Fibroblast of skin of right biceps (primary cell): Measurements from ENCODE around the gene NAT10.
"Not testable (repeated sequence)": the region's sequence is repeated elsewhere in the genome, so short reads cannot be mapped to it uniquely, and the experiment has no call there.

Experiments
- DNase-seq: peaks from one replicate; pipeline ENCODE4 v3.0.0-alpha.2; 2013

Gene NAT10

DNA sequence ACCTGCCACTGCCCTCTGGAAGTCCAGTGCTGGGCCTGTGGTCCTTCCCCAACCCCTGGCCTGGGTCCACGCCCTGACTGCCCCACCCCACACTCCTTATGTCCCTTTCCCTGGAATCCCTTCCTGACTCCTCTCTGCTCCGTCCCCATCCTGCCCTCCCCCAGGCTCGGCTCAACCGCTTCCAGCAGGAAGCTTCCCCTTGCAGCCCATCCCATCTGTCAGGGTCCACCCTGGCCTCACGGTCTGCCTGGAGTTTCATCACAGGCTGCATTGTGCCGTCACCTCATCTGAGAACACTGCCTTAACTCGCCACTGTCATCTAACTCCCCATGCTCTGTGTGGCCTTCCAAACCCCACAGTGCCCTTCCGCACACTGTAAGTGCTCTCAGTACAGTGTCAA, 64.3 kb downstream of the NAT10 start:
- no peak for DNase-seq

DNA sequence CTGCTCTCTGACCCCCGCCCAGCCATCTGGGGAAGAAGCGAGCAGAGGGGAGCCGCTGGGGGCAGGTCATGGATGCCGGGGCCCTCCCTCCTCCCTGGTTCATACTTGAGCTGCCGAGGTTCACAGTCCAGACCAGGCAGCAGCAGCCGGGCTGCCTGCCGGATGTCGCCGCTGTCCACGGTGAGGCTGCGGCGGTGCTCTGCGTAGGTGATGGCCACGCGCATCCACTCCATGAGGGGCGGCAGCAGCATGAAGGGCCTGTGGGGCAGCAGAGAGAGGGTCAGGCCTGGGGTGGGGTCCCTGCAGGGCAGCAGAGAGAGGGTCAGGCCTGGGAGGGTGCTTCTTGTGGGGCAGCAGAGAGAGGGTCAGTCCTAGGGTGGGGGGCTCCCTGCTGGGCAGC, 67.6 kb downstream of the NAT10 start:
- DNase-seq, result no peak

DNA sequence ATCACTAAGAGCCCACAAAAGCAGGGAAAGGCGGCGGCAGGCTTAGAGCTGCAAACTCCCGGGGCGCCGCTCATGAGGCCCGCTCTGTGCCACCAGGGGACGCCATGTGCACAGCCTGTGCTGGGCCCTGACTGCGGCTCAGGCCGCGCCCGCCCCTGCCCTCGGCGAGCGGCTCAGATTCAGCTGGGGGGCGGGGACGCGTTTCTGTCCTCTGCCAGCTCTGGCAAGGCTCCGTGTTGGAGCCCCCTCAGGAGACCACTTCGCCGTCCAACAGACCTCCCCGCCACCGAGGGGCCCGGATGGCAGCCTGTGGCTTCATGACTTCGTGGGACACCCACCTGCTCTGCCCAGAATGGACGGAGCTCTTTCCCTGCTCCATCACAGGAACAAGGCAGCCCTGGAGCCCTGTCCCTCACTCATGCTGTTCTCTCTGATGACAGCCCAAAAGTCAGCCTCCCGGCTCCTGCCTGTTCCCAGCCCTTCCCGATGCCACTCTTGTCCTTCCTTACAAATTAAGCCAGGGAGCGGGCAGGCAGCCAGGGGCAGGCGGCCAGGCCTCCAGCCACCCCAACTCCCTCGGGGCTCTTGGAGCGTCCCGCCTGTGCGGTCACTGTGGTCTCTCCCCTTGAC, 69.1 kb downstream of the NAT10 start:
- DNase-seq, result peak; percentile 60

DNA sequence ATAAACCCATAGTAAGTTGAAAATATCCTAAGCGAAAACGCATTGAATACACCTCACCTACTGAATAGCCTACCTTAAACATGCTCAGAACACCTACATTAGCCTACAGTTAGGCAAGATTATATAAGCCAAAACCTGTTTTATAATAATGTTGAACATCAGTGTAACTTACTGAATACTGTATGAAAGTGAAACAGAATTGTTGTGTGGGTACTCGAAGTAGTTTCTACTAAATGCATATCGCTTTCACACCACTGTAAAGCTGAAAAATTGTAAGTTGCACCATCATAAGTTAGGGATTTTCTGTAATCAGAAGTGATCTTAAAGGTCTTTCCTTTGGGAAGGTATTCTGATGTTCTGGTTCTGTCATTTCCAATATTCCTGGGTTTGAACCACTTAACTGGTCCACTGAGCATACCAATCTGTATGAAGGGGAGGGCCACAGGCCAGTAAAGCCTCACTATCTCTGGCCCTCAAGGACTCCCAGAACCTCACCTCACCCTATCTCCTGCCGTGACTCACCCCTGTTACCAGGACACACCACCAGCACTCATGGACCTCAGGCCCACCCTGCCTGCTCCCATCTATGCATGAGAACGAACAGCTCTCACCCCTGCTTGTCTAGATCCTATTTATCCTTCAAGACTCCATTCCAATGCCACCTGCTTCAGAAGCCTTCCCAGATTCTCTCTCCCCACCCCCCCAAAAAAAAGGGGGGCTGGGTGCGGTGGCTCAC, 70.0 kb downstream of the NAT10 start:
- DNase-seq, result no peak

DNA sequence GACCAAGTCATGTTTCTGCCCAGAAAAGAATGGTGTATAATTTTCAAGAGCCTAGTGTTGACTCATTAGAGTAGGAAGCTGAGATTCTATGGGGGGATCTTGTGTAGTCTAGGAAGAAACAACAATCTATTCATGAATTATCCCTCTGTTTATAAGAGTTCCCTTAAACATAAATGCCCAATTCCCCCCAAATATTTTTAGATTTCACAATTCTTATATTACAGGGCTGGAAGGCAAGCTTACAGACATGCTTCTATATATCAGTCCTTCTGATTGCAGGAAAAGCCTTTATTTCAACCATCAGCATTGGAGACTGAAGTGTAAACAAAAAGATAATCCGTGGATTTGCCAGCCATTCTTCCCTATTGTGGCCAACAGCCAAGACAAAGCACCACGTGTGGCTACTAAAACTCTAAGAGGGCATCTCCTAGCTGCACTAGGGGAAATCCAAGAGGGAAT, 71.4 kb downstream of the NAT10 start:
- DNase-seq, result no peak

DNA sequence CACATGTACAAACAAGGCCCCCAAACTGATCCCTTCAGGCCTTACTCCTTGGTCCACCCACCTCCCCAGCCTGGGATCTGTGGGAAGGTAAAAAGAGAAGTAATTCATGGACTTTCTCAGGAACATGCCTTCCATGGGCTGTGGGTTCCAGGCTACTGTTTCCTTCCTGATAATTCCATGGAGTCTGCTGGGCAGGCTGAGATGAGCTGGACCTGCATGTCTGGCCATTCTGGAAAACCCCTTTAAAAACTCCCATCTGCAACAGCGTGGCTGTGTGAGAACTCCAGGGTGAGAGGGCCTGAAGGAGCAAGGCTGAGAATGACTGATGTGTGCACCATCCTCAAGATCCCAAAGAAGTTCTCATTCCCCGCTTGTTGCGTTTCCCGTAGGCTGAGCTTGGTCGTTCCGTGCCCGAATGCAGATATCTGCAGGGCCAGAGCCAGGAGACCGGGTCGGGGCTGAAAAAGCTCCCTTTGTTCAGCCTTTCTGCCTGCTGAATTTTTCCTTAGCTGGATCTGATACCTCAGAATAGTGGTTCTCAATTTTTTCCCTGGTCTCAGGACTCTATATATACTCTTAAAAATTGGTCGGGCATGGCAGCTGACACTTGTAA, 72.9 kb downstream of the NAT10 start:
- DNase-seq, result no peak

DNA sequence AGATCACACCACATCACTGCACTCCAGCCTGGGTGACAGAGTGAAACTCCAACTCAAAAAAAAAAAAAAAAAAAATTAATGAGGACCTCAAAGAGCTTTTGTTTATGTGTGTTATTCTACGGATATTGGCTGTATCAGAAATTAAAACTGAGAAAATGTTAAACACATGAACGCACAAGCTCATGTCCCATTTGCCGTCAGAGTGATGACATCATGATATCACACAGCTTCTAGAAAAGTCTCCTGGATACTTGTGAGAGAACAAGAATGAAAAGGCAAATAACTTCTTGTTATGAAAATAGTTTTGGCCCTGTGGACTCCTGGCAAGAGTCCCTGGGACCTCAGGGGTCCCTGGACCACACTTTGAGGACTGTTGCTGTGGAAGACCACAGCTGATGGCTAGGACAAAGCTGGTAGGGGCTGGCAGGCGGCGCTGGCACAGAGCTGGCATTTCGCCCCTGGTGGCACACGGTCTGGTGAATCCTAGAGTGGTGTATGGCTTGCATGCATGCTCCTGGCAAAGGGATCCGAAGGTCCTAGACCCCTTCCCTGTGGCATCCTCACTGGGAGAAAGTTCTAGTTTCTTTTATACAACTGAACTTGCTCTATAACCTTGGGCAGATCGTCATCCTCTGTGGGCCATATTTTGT, 73.7 kb downstream of the NAT10 start:
- no peak for DNase-seq

DNA sequence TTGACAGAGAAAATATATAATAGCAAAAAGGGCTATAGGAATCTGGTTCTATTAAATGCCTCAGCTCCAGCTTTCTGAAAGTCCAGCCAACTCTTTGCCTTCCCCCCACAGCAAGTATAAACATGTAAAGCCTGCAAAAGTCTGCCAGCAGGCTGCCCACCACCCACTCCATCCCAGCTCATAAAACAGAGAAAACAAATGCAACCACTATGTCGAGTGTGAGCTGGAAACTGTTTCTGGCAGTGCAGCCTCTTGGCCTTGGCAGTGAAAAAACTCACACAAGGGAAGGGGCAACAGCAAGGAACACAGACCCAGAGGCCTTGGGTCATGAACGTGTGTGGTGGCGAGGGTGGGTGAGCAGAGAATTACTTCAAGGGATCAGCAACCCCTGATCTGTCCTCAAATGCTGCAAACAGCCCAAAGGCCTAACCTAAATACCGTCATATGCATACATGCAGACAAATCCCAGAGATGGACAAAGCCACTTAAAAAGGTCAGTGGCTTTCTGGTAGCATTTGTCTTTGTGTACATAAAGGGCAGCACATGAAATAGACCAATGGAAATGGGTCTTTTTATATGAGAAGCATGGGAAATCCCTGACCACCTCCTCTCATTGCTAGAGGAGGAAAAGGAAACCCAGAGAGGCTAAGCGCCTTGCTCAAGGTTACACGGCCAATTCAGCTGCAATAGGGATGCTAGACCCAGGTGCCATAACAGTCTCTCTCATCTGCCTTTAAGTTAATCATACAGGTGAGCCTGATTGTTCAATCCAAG, 74.8 kb downstream of the NAT10 start:
- no peak for DNase-seq

DNA sequence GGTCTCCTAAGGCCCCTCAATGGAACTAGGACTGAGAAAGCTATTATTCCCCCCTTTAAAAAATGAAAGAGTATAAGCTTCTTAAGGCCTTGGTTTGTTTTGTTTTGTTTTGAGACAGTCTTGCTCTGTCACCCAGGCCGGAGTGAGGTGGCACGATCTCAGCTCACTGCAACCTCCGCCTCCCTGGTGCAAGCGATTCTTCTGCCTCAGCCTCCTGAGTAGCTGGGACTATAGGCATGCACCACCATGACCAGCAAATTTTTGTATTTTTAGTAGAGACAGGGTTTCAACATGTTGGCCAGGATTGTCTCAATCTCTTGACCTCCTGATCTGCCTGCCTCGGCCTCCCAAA, 75.4 kb downstream of the NAT10 start:
- not testable (repeated sequence) for DNase-seq

DNA sequence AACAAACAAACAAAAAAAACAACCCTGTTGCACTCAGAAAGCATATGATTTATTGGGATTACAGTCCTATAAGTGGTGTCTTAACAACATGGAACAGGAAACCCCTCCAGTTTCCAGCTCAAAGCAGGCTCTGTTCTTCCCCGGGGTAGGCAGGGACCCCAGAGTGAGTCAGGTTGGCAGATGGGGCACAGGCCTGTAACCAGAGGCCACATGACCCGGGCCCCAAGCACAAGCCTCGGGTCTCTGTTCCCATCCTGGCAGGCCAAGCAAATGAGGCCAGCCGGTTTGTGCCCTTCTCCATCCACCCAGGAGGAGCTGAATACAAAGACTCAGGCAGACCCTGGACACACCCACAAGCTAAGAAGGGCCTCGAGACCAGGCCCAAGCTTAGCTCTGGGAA, 75.8 kb downstream of the NAT10 start:
- DNase-seq, result no peak

DNA sequence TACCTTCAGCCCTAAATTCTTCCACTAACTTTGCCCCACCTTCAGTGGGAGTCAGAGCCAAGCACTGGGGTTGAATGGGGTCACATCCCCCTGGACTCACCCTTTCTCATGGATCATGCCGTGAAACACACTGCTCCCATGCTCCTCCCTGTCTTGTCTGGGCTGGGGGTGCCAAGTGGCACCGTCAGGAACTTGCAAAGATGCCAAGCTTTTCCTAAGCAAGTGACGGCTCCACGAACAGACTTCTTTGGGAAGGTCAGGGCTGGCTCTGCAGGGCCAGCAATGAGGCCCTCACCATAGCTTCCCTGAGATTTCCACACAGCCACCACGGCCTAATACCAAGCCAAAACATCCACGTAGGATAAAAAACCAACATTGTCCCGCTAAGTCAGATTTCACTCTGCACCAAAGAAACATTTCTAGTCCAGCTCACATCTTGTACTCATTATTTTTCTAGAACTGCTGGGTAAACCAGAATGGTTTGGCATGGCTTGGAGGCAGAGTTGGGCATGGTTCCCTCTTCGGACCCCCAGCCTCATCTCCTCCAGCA, 76.5 kb downstream of the NAT10 start:
- DNase-seq, result no peak

DNA sequence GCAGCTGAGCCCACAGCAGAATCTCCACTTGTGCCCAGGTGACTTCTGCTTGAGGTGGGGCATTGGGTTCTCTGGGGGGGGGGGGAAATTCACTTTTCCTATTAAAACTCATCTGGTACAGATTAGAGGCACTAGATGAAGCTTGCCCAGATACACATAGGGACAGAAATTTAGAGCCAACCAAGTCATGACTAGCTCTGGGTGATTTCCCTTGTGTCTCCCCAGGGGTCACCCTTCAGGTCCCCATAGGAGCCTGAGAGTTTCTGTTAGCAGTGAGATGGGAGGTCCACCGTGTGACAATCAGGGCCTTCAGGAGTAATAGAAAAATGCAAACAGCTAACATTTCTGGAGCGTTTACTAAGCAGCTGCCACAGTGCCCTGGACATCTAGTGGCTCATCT, 77.0 kb downstream of the NAT10 start:
- DNase-seq, result no peak

DNA sequence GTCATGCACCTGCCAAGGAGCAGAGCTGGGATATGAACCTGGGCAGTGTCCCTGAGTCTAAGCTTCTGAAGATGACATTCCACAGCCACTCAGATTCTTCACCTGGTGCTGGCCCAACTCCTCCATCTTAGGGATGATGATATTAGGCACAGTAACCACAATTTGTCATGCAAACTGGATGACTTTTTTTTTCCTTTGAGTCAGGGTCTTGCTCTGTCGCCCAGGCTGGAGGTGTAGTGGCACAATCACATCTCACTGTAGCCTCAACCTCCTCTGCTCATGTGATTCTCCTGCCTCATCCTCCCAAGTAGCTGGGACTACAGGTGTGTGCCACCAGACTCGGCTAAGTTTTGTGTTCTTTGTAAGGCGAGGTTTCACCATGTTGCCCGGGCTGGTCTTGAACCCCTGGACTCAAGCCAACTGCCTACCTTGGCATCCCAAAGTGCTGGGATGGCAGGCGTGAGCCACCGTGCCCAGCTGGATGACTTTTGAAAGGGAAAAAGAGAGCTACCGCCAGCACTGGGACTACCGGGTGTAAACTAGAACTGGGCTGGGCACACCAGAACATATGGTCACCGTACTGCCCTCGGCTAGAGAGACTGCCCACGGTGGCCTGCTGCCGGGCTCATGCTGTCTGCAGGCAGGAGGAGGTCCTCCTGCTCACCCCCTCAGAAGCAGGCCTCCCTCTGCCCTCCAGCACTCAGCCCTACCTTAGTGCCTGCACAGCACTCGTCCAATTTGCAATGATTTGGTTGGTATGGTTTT, 77.7 kb downstream of the NAT10 start:
- no peak for DNase-seq

DNA sequence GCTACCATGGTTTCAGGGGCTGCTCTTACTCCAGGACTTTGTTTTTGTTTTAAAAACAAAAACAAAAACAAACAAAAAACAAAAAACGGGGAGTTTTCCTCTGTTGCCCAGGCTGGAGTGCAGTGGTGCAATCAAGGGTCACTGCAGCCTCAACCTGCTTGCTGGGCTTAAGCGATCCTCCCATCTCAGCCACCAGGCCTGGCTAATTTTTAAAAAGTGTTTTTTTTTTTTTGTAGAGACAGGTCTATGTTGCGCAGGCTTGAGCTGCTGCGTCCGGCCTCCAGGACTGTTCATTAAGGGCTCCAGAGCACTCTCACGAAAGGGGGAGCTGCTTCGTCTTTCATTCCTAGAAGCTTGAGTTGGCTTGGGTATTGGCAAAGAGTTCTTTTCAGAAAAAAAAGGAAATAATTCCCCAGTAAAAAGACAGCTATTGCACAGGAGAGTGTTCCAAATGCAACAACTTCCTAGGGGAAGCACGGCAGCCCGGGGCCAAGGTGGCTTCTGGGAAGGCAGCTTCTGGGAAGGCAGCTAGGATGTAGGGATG, 78.5 kb downstream of the NAT10 start:
- DNase-seq, result no peak

DNA sequence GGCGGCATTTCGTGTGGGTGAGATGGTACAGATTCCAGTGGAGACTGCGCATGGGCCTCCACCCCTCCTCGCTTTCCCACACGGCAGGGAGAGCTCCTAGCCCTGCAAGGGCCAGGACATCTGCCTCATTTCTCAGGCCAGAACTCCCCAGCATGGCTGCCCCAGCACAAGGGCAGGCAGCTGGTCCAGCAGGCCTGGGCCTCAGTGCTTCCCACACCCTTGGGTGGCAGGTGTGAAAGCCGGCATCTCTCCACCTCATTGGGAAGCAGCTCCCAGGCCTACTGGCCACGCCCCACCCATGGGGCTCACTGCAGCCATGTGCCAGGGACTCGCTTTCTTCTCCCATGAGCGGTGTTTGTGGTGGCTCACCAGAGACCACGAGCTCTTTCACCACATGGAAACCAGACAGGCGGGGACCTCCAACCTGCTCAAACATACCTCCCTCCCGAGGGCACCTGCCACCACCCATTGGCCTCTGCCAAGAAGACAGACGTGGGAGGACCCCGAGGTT, 79.1 kb downstream of the NAT10 start:
- DNase-seq, result no peak

DNA sequence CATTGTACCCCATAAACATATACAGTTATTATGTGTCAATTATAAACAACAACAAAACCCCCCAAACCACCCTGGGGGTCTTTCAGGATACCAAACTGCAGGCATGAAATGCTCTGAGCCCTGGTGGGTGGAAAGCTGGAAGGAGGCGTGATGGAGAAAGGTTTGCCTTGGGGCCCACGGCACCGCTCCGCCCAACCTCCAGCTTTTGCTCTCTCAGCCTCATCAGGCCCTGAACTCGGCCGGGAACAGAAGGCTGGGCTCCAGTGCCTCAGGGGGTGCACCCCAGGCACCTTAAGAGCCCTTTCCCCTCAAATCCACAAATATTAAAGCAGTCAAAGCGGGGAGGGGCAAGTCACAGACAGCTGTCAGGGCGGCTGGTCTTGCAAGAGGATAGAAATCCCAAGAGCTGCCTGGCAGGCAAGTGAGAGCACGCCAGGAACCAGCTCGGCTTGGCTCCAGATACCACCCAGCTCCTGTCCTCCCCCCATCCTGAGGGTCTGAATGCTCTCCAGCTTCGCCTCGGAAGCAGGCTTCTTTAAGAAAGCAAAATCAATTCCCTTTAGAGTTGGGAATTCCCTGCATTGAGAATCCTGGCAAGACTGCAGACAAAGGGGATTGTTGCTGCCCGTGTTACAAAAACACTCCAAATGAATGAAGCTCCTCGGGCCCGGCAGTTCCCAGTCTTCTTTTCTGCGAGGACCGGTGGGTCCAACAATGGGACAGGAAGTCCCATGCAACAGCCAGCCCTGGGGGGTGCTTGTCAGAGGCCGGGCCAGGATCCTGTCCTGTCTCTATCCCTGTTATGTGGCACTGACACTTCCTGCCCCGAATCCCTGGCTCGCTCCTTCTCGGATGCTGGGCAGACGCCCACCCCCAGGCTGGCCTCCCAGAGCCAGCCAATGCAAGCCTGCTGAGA, 80.8 kb downstream of the NAT10 start:
- DNase-seq, result no peak

DNA sequence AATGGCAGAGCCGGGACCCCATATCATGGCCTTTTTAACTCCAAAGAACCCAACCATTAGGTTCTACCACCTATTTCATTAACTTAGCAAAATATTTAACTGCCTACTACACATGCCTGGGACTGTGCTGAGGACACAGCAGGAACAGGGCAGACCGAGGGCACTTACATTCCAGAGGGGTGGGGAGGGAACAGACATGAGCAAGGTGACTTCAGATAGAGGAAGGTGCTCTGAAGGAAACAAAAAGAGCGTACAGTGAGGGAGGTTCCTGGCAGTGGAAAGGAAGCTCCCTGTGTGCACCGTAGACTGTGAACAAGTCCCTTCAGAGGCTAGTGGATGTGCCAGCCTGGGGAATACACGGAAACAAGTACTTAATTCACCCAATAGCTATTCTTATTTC, 82.8 kb downstream of the NAT10 start:
- no peak for DNase-seq

DNA sequence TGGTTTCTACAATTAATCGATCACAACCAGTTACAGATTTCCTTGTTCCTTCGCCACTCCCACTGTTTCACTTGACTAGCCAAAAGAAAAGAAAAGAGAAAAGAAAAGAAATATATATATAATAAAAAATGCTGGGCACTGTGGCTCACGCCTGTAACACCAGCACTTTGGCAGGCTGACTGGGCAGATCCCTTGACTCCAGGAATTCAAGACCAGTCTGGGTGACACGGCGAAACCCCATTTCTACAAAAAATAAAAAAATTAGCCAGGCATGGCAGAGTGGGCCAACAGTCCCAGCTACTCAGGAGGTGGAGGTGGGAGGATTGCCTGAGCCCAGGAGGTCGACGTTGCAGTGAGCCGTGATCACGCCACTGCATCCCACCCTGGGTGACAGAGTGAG, 83.8 kb downstream of the NAT10 start:
- no peak for DNase-seq

DNA sequence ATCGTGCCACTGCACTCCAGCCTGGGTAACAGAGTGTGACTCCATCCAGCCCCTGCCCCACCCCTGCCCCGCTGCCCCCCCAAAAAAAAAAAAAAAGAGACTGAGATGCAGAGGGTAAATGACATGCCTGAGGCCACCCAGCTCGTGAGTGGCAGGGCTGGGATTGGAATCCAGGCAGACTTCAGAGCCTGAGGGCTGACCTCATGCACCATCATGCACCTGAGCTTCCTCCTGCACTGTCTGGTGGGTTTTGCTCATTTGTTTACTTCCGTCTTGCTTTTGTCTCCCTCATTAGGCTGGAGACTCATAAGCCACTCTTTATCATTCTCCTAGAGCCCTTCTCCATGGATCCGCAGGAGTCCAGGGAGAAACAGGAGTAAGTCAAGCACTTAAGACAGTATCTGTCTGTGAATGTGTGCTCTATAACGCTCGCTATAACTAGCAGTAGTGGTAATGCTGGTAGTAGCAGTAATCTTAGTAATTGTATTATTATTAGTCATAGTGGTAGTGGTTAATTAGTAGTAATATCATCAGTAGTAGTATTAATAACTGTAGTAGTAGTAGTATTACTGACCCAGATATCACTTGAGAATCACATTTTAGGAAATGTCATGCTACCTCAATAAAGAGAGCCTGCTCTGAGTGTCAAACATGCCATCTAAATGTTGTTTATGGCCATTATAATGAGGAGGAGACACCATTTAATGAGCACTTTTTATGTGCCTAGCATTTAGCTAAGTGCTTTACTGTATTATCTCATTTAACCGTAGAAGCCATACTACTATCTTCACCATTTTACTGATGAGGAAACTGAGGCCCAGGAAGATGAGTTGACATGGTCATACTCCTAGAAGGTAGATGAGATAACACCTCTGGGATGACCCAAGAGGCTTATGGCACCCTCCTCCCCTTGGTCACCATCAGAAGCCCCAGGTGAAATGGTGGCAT, 85.0 kb downstream of the NAT10 start:
- no peak for DNase-seq
